NCI-H2227 (cell line): ENCODE measurements around the gene MICALL2.

Experiments
- DNase-seq: peaks from one replicate; lab custom pipeline; 2025; ENCODE audit not compliant: unreplicated experiment; lab: John Stamatoyannopoulos, UW

The MICALL2 gene

GRCh38 chr7:1419310-1419634 is 40.0 kb downstream of the MICALL2 start:
- no peak for DNase-seq

- DNase-seq = peak; percentile 18
These were observed 40.6 kb downstream of the MICALL2 start for GRCh38 chr7:1418505-1419309.

GRCh38 chr7:1415389-1415990 is 43.8 kb downstream of the MICALL2 start:
- DNase-seq = no peak

GRCh38 chr7:1413936-1414639 is 45.2 kb downstream of the MICALL2 start:
- DNase-seq = no peak

GRCh38 chr7:1412322-1413261 is 46.7 kb downstream of the MICALL2 start:
- peak; percentile 86 for DNase-seq

- no peak for DNase-seq
These were observed 47.9 kb downstream of the MICALL2 start for GRCh38 chr7:1411414-1411813.

GRCh38 chr7:1410992-1411391 is 48.3 kb downstream of the MICALL2 start:
- DNase-seq = no peak

- DNase-seq = no peak
These were observed 49.7 kb downstream of the MICALL2 start for GRCh38 chr7:1409555-1409954.

- no peak for DNase-seq
These were observed 50.8 kb downstream of the MICALL2 start for GRCh38 chr7:1408466-1408865.

GRCh38 chr7:1407892-1408291 is 51.4 kb downstream of the MICALL2 start:
- no peak for DNase-seq

GRCh38 chr7:1404898-1405548 is 54.2 kb downstream of the MICALL2 start:
- DNase-seq = peak; percentile 25

- DNase-seq = no peak
These were observed 54.8 kb downstream of the MICALL2 start for GRCh38 chr7:1404460-1404809.

GRCh38 chr7:1403638-1404459 is 55.4 kb downstream of the MICALL2 start:
- peak; percentile 75 for DNase-seq

- DNase-seq = no peak
These were observed 56.3 kb downstream of the MICALL2 start for GRCh38 chr7:1402791-1403637.

GRCh38 chr7:1402110-1402790 is 57.0 kb downstream of the MICALL2 start:
- DNase-seq = no peak

GRCh38 chr7:1401011-1401410 is 58.3 kb downstream of the MICALL2 start:
- DNase-seq = no peak

- DNase-seq = no peak
These were observed 58.9 kb downstream of the MICALL2 start for GRCh38 chr7:1400371-1400770.
